GM19455 (cell line): Measurements from ENCODE around the gene CLEC16A.

Experiments
- ATAC-seq: cut with Tn5 transposase; IDR thresholded peaks from one replicate; pipeline ENCODE4 v1.9.1; 2021; ENCODE audit not compliant: unreplicated experiment

The CLEC16A gene

GRCh38 chr16:10987361-10988163, 43.2 kb downstream of the CLEC16A start:
- ATAC-seq: no peak

- no peak for ATAC-seq
Measured at GRCh38 chr16:10988164-10988803, 43.9 kb downstream of the CLEC16A start.

DNA sequence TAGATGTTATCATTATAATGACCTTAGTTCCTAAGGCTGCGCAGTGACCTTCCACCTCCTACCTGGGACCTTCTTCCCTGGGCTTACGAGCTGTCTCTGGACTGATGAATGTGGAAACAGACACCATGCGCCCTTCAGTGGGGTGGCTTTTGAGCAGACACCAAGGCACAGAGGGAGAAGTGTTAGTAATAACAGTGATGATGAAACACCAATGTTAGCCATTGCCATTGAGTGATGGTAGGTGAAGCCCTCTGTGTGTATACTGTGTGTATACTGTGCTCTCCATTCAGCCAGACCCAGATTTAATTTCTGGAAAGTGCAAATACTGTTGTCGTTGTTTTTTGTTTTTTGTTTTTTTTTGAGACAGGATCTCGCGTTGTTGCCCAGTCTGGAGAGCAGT, 44.5 kb downstream of the CLEC16A start:
- ATAC-seq: no peak

GRCh38 chr16:10989559-10989958, 45.2 kb downstream of the CLEC16A start:
- ATAC-seq: no peak

GRCh38 chr16:10990378-10990777, 46.0 kb downstream of the CLEC16A start:
- ATAC-seq: no peak

DNA sequence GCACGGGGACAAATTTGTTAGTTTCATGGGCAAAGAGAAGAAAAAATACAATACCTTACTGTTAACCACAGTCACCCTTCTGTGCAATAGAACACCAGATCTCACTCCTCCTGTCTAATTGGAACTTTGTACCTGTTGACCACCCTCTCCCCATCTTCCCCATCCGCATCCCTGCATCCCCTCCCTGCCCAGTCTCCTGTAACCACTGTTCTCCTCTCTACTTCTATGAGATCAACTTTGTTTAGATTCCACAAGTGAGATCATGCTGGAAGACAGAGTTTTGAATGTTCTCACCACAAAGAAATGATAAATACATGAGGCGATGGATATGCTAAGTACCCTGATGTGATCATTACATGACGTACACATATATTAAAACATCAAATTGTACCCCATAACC, 47.7 kb downstream of the CLEC16A start:
- ATAC-seq: no peak

DNA sequence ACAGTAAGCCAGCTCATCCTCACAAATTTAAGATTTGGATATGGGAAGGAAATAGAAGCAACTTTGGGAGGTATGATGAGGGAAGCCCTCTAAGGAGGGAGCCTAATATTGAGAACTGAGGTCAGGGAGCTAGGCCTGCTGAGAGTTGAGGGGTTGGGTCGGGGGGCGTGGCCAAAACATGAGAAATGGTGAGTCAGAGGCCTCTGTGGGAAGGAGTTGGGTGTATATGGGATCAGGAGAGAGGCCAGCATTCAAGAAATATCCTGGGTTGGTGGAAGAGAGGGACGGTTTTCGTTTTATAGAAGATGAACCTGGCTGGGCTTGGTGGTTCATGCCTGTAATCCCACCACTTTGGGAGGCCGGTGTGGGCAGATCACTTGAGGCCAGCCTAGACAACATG, 48.4 kb downstream of the CLEC16A start:
- no peak for ATAC-seq

DNA sequence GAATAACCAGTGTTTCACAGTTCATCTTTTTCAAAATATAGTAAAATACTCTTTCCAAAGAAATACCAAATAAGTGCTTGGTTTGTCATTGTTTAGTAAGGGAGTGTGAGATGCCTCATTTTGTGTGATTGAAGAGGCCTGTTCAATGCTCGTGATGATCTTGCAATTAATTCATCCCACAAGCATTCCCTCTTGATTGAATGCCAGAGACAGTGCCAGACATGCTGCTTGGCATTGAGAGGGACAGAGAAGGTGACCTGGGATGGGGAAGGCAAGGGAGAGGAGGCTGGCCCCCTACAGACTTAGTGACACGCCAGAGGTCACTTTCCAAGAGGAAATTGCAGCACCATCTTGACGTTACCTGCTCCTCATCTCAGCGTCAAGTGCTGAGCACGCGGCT, 49.3 kb downstream of the CLEC16A start:
- no peak for ATAC-seq

GRCh38 chr16:10994571-10994970, 50.2 kb downstream of the CLEC16A start:
- ATAC-seq: no peak

GRCh38 chr16:10995565-10995964, 51.2 kb downstream of the CLEC16A start:
- ATAC-seq: no peak

- ATAC-seq: no peak
Measured at GRCh38 chr16:10997485-10997884, 53.1 kb downstream of the CLEC16A start.

DNA sequence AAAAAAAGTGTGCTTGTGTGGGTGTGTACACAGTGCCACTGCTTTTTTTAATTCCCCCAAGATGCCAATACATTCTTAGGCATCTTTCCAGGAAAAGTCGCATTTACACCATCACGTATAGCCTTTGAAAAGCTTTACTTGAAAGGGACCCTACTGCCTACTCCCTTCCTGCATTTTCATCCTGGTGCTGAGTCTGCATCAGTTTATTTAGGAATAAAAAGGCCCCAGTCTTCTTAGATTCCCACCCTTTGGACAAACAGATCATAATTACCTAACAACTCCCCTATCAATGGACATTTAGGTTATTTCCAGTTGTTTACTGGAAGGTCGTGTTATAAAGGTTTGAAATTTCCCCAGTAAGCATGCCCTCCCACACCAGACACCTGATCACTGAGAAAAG, 54.9 kb downstream of the CLEC16A start:
- ATAC-seq: no peak

GRCh38 chr16:11001611-11002010, 57.2 kb downstream of the CLEC16A start:
- no peak for ATAC-seq

- no peak for ATAC-seq
Measured at GRCh38 chr16:11003141-11003540, 58.8 kb downstream of the CLEC16A start.

- no peak for ATAC-seq
Measured at GRCh38 chr16:11004351-11004750, 60.0 kb downstream of the CLEC16A start.

- no peak for ATAC-seq
Measured at GRCh38 chr16:11004973-11005610, 60.7 kb downstream of the CLEC16A start.

DNA sequence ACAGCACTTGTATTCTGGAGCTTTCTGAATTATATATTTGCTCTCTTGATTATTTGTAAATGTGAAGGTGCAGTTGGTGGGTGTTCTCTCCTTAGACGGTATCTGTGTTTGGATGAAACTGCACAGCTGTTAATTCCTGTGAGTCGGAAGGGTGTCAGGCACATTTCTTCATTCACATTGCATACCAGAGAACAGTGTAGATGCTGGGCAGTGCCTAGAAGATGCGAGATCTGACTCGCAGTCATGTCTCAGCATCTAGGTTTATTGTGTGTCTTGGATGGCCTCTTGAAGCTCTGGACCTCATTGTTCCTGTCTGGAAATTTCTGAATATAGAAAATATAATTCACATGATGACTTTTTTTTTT, 61.2 kb downstream of the CLEC16A start:
- no peak for ATAC-seq

DNA sequence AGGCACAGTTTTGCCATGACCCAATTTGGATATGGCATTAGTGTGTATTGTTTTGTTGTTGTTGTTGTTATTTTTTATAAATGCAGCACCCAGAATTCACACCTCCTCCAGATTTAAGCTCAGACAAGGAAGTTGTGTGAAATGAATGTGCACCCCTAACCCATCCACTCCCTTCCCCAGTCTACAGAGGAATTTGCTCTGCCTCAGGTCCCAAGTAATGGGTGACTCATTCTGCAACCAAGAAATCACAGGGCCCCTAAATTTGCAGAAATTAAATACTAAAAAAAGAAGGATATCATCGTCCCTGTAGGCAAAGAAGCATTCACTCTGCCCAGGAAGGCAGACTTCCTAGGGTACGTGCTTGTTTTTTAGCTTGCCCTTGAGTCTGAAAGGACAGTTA, 62.3 kb downstream of the CLEC16A start:
- no peak for ATAC-seq

DNA sequence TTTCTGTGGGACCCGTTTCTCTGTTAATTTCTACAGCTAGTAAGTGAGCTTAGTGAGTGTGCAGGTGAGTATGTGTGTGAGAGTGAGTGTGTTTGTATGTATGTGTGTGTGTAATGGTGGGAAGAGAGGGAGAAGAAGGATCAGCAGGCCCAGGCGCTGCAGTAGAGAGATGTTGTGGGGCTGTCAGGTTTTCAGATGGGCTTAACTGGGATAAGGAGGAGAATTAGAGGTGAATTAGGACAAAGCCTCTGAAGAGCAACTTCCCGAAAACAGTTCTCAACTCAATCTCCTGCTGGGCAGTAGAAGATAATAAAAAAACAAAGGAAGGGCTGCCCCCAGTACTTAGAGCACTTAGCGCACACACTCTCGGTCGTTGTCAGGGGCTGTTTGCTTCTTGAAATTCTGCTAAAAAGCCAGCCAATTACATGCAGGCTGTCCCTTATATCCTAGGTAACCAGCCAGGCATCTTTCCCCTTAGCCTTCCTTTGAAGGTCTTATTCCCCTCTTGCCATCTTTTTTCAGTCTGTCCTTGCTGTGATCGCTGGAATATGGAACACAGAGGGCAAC, 63.4 kb downstream of the CLEC16A start:
- no peak for ATAC-seq

GRCh38 chr16:11009027-11009755, 64.8 kb downstream of the CLEC16A start:
- no peak for ATAC-seq

DNA sequence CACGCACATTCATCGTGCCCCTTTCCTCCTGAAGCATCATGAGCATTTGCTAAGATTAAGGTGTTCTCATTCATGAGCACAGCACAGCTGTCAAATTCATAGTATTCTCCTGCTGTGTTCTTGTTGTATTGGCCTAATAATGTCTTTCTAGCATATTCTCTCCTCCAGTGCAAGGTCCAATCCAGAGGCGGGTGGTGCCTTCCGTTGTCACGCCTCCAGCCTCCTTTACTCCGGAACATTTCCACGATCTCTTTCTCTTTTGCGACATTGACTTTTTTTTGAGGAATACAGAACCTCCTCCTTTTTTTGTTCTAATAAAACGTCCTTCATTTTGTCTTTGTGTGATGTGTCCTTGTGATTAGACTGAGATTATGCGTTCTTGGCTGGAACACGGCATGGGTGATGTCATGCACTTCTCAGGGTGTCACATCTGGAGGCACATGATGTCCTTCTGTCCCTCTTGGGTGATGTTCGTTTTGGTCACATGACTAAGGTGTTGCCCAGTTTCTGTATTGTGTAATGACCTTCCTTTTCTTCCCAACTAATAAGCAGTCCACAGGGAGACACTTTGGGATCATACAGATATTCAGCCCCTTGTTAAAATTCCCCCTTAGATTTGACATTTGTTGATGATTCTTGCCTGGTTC, 66.3 kb downstream of the CLEC16A start:
- ATAC-seq: no peak
